ENCODE results near the gene ACP5.
A peak's percentile ranks its signal among the peaks of the same experiment; 100 is the strongest.

The ACP5 gene

GRCh38 chr19:11547929-11548700 lies 29.3 kb downstream of the ACP5 start:
- no peak for DNase-seq (ENCODE audit: low spot score)

- no peak for DNase-seq (ENCODE audit: low spot score)
Measured at GRCh38 chr19:11541238-11541637, 36.2 kb downstream of the ACP5 start.

- DNase-seq (ENCODE audit: low spot score): no peak
Measured at GRCh38 chr19:11540645-11541044, 36.8 kb downstream of the ACP5 start.

- DNase-seq (ENCODE audit: low spot score): no peak
Measured at GRCh38 chr19:11539495-11540365, 37.7 kb downstream of the ACP5 start.

- DNase-seq (ENCODE audit: low spot score): peak; percentile 47
Measured at GRCh38 chr19:11538232-11539036, 39.0 kb downstream of the ACP5 start, which contains the start of gene CNN1. TSS of gene CNN1 (plus strand) at chr19:11538851. CDS start at chr19:11538928, 77 bp downstream.

GRCh38 chr19:11535792-11536595 lies 41.5 kb downstream of the ACP5 start:
- DNase-seq (ENCODE audit: low spot score): peak; percentile 85

- DNase-seq (ENCODE audit: low spot score): no peak
Measured at GRCh38 chr19:11534948-11535347, 42.5 kb downstream of the ACP5 start.

- DNase-seq (ENCODE audit: low spot score): no peak
Measured at GRCh38 chr19:11534538-11534937, 42.9 kb downstream of the ACP5 start.

- peak; percentile 98 for DNase-seq (ENCODE audit: low spot score)
Measured at GRCh38 chr19:11530432-11530831, 47.0 kb downstream of the ACP5 start.

- peak; percentile 100 for DNase-seq (ENCODE audit: low spot score)
Measured at GRCh38 chr19:11528551-11529341, 48.7 kb downstream of the ACP5 start, which contains the start of gene ECSIT. TSS of gene ECSIT (minus strand) at chr19:11529134. CDS start at chr19:11519170, 9,964 bp downstream.
